Liver (tissue), 9 donors: Measurements from ENCODE around the gene KLF4. TPM values are rescaled to one million over a fixed set of nuclear protein-coding genes. Genes with fewer than 3 reads are reported as not detected.

Experiments
- DNase-seq: peaks from one replicate; pipeline ENCODE4 v3.0.0-alpha.2; 2017; ENCODE audit warnings: low spot score
- H3K27ac ChIP-seq, 2 donors: one replicate each; pipeline ENCODE4 v1.7.0; 2013; ENCODE audit warnings: inconsistent platforms in 2 of 2, low read length in 2 of 2, control low read depth in 1 of 2, low read depth in 1 of 2, mild to moderate bottlenecking in 1 of 2
- H3K27me3 ChIP-seq, 4 donors: one replicate each; pipeline versions ENCODE4 v1.6.1 to v1.7.0; 2013; ENCODE audit warnings: low read length in 3 of 4, inconsistent platforms in 1 of 4, mild to moderate bottlenecking in 1 of 4, moderate library complexity in 1 of 4; ENCODE audit not compliant: control insufficient read depth in 4 of 4, insufficient read depth in 4 of 4
- H3K36me3 ChIP-seq, 4 donors: one replicate each; pipeline versions ENCODE4 v1.6.1 to v1.7.0; 2013; ENCODE audit warnings: low read length in 3 of 4, mild to moderate bottlenecking in 3 of 4, low read depth in 1 of 4, moderate library complexity in 1 of 4; ENCODE audit not compliant: control insufficient read depth in 4 of 4, insufficient read depth in 3 of 4
- H3K4me1 ChIP-seq, 4 donors: one replicate each; pipeline versions ENCODE4 v1.6.1 to v1.7.0; 2013; ENCODE audit warnings: low read length in 3 of 4, mild to moderate bottlenecking in 3 of 4, moderate library complexity in 1 of 4; ENCODE audit not compliant: control insufficient read depth in 4 of 4, insufficient read depth in 4 of 4
- H3K4me3 ChIP-seq, 3 donors: one replicate each; pipeline versions ENCODE4 v1.6.1 to v1.7.0; 2013; ENCODE audit warnings: low read length in 3 of 3, control low read depth in 1 of 3, low read depth in 1 of 3, mild to moderate bottlenecking in 1 of 3
- H3K9ac ChIP-seq, 2 donors: one replicate each; pipeline ENCODE4 v1.7.0; 2013; ENCODE audit warnings: low read length in 2 of 2, mild to moderate bottlenecking in 2 of 2, moderate library complexity in 2 of 2, control low read depth in 1 of 2, low read depth in 1 of 2
- H3K9me3 ChIP-seq, 4 donors: one replicate each; pipeline versions ENCODE4 v1.6.1 to v1.7.0; 2013; ENCODE audit warnings: low read length in 3 of 4; ENCODE audit not compliant: control insufficient read depth in 4 of 4
- ATF3 ChIP-seq: IDR thresholded peaks from 2 replicates; pipeline ENCODE4 v1.6.1; 2016; ENCODE audit warnings: antibody characterized with exemption
- CTCF ChIP-seq: fragments of 150-350 bp; IDR thresholded peaks from 2 replicates; pipeline ENCODE4 v1.5.1; 2017; ENCODE audit warnings: improper control_type of control experiment, low read depth, low read length; ENCODE audit not compliant: missing input control
- GABPA ChIP-seq, 2 donors: IDR thresholded peaks in 1 of 2; conservative IDR thresholded peaks in 1 of 2; 2 replicates each; pipeline ENCODE4 v1.6.1; 2016; ENCODE audit warnings: antibody characterized with exemption in 2 of 2, mild to moderate bottlenecking in 1 of 2, moderate library complexity in 1 of 2
- HNF4A ChIP-seq, 2 donors: conservative IDR thresholded peaks; 2 replicates each; pipeline ENCODE4 v1.6.1; 2016; ENCODE audit warnings: antibody characterized with exemption in 2 of 2, mild to moderate bottlenecking in 2 of 2
- MAX ChIP-seq: IDR thresholded peaks from 2 replicates; pipeline ENCODE4 v1.6.1; 2016; ENCODE audit warnings: antibody characterized with exemption
- RAD21 ChIP-seq, 2 donors: IDR thresholded peaks; 2 replicates each; pipeline ENCODE4 v1.6.1; 2016; ENCODE audit warnings: antibody characterized with exemption in 2 of 2, mild to moderate bottlenecking in 2 of 2
- RXRA ChIP-seq, 2 donors: IDR thresholded peaks; 2 replicates each; pipeline ENCODE4 v1.6.1; 2017 to 2018; ENCODE audit warnings: antibody characterized with exemption in 2 of 2, mild to moderate bottlenecking in 1 of 2
- TAF1 ChIP-seq: conservative IDR thresholded peaks from 2 replicates; pipeline ENCODE4 v1.6.1; 2016; ENCODE audit warnings: antibody characterized with exemption, mild to moderate bottlenecking
- WGBS: extraction: QIAGEN DNeasy Blood & Tissue Kit; methylation state at CpG from one replicate; pipeline ENCODE4 v1.1.7; 2013; 5-methylcytosine and 5-hydroxymethylcytosine counted together
- polyA plus RNA-seq, 2 donors: library from polyadenylated mRNA; stranded (reverse) in 1 of 2; unstranded in 1 of 2; fragments of 200-250 nt in 1 of 2; fragments of >200 nt in 1 of 2; fragmentation: Nextera tagmentation in 1 of 2; extraction: Ambion mirVana in 1 of 2; gene quantifications; one replicate each; pipeline versions ENCODE4 v1.2.1 to v1.2.3, GENCODE V29; 2013 to 2015
- total RNA-seq, 2 donors: library from RNA; depleted of rRNA; stranded (reverse); fragments of >200 nt; gene quantifications; one replicate each; pipeline ENCODE4 v1.2.3, GENCODE V29; 2014
- donor health status: healthy.
- donor health status: healthy.
- donor health status: healthy.
- donor health status: healthy.
- donor health status: healthy.

Gene KLF4
- total and polyA plus RNA-seq, 4 donors, result 1.1 to 7.4 (median 3.2) TPM

GRCh38 chr9:107523539-107523938 lies 34.0 kb upstream of the KLF4 start (continued):
- TF ChIP-seq CTCF (no peak), MAX (no peak), HNF4A (conservative IDR thresholded peaks at IDR 0.05) (no peak), GABPA (IDR thresholded peaks at IDR 0.05 in 1 of 2, conservative IDR thresholded peaks at IDR 0.05 in 1 of 2) (no peak)

GRCh38 chr9:107520186-107520585 lies 30.6 kb upstream of the KLF4 start:
- H3K9ac ChIP-seq, result no peak overlapping the region

GRCh38 chr9:107518037-107518807 lies 28.7 kb upstream of the KLF4 start:
- Histone ChIP-seq H3K9ac (no peak overlapping the region), H3K36me3 (no peaks in the 10 kb centered on the region), H3K9me3 (peaks cover 0 to 4% (median 0%) of the 10 kb centered on the region in 4 donors), H3K4me1 (peaks cover 0 to 11% (median 4%) of the 10 kb centered on the region in 4 donors), H3K27ac (no peak overlapping the region), H3K4me3 (no peak overlapping the region), H3K27me3 (no peaks in the 10 kb centered on the region)
- DNase-seq, result no peak
- 53% methylated on average over 6 of the region's 6 CpGs for WGBS
- TF ChIP-seq RXRA (IDR thresholded peaks at IDR 0.05), result peak in 1 of 2 donors; percentile 17
- TF ChIP-seq TAF1, result no peak
- peak in 1 of 2 donors; percentile 15 for TF ChIP-seq HNF4A (conservative IDR thresholded peaks at IDR 0.05)
- no peak for TF ChIP-seq ATF3

More at GRCh38 chr9:107520186-107520585, 30.6 kb upstream of the KLF4 start:
- no peak overlapping the region for H3K27ac ChIP-seq
- no peak overlapping the region for H3K4me3 ChIP-seq
- H3K27me3 ChIP-seq, result no peaks in the 10 kb centered on the region
- peaks cover 0 to 4% (median 0%) of the 10 kb centered on the region in 4 donors for H3K9me3 ChIP-seq
- TF ChIP-seq RXRA (IDR thresholded peaks at IDR 0.05) (no peak), RAD21 (IDR thresholded peaks at IDR 0.05) (no peak), CTCF (no peak)
- H3K36me3 ChIP-seq, result no peaks in the 10 kb centered on the region
- no peak for DNase-seq
- WGBS, result 86% methylated on average over 1 of the region's 1 CpG
- peaks cover 0 to 11% (median 4%) of the 10 kb centered on the region in 4 donors for H3K4me1 ChIP-seq
